ENCODE measurements around the gene KCTD19.

Gene KCTD19

DNA sequence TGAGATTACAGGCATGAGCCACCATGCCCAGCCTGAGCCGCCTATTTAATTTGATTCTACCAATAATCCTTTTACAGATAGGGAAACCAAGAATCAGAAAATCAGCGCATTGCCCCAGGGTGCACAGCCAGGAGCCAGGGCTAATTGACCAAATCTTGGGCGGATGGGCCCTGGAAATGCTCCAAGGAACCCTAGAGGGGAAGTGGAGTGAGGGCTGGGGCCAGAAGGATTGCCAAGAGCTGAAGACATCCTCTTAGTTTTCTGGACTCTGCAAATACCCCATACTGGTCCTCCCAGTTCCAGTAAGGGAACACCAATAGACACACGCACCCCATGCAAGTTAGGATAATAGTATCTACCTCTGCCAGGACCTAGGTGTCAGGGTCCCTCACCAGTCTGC lies 83.1 kb downstream of the KCTD19 start:
- TF ChIP-seq, protein P1, sequence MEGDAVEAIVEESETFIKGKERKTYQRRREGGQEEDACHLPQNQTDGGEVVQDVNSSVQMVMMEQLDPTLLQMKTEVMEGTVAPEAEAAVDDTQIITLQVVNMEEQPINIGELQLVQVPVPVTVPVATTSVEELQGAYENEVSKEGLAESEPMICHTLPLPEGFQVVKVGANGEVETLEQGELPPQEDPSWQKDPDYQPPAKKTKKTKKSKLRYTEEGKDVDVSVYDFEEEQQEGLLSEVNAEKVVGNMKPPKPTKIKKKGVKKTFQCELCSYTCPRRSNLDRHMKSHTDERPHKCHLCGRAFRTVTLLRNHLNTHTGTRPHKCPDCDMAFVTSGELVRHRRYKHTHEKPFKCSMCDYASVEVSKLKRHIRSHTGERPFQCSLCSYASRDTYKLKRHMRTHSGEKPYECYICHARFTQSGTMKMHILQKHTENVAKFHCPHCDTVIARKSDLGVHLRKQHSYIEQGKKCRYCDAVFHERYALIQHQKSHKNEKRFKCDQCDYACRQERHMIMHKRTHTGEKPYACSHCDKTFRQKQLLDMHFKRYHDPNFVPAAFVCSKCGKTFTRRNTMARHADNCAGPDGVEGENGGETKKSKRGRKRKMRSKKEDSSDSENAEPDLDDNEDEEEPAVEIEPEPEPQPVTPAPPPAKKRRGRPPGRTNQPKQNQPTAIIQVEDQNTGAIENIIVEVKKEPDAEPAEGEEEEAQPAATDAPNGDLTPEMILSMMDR (IDR thresholded peaks at IDR 0.05; ENCODE audit: borderline replicate concordance, control extremely low read depth, extremely low read depth, insufficient read depth, missing control alignments): no peak
- no peak for DNase-seq (ENCODE audit: low spot score)
- in situ Hi-C loops (cut with MboI; ENCODE audit: low sequenced_read_pairs, unreplicated experiment): no loop called here

DNA sequence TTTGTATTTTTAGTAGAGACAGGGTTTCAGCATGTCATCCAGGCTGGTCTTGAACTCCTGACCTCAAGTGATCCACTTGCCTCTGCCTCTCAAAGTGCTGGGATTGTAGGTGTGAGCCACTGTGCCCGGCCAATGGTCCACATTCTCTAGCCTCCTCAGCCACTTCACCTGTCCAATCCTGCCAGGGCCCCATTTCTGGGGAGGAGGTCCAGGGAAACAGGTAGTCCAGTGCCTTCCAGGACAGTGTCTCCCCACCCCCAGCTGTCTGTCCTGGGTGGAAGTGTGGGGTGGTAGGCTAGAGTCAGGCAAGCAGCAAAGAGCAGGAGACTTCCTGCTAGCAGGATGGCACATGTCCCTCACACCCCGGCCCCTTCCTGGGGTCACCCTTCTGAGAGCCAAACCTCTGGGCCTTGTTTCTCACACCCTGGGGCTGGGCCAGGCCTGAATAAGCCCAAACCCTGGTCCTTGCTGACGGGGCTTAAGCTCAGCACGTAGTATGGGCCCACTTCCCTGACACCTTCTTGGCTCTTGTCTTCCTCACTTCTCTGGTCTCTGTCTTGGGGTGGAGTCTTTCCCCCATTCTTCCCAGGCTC lies 84.3 kb downstream of the KCTD19 start:
- in situ Hi-C loops (cut with MboI; ENCODE audit: low sequenced_read_pairs, unreplicated experiment): no loop called here
- TF ChIP-seq, protein P1 (IDR thresholded peaks at IDR 0.05; ENCODE audit: borderline replicate concordance, control extremely low read depth, extremely low read depth, insufficient read depth, missing control alignments): no peak
- no peak for DNase-seq (ENCODE audit: low spot score)

DNA sequence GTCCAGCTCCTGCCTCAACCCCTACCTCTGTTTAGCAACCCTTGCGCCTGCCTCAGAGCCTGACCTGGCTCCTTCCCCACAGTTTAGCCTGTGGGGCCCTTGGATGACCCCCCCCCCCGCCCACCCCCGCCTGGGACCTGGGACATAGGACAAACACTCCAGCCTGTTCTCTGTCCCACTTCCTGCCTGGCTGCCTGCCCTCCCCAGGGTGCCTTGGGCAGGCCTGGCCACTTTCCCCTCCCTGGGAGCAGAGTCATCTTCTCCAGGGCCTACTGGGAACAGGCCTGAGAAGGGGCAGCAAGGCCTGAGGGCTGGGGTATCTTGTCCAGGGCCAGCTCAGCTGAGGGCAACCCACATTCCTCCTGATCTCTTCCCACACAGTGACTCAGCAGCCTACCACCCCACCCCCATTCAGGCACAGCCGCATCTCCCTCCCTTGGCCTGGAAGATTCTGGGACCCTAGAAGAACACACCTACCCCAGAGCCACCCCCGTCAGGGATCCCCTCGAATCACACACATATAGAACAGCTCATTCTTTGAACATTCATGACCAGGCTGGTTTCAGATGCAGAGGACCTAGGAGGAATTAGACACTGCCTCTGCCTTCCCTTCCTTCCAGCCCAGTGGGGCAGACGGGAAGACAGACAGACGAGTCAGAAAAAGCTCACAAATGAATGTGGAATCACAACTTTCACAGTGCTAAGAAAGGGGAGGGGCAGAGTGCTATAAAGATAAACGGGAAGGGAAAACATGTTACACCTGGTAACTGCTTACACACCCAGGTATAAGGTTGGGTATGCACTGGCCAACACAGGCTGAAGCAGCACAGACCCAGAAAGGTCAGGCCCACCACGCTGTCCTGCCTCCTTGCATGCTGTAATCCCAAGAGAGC lies 85.3 kb downstream of the KCTD19 start:
- in situ Hi-C loops (cut with MboI; ENCODE audit: low sequenced_read_pairs, unreplicated experiment): no loop called here
- no peak for DNase-seq (ENCODE audit: low spot score)
- TF ChIP-seq, protein P1 (IDR thresholded peaks at IDR 0.05; ENCODE audit: borderline replicate concordance, control extremely low read depth, extremely low read depth, insufficient read depth, missing control alignments): no peak

DNA sequence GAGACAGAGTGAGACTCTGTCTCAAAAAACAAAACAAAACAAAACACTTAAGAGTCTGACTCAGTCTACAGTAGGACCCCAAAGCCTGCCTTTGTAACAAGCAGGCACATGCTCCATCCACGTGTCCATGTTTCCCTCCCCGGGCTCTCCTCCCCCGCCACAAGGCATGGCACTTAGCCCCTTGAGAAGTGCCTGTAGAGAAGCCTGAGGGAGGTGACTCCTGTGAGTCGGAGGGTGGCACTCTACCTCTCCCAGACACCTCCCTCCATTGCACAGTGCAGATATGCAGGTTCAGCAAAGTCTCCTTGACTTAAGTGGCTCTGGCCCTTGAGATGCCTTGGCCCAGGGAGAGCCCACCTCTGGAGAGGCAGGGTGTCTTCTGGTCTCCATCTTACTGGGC lies 86.0 kb downstream of the KCTD19 start:
- TF ChIP-seq, protein P1 (IDR thresholded peaks at IDR 0.05; ENCODE audit: borderline replicate concordance, control extremely low read depth, extremely low read depth, insufficient read depth, missing control alignments): no peak
- in situ Hi-C loops (cut with MboI; ENCODE audit: low sequenced_read_pairs, unreplicated experiment): no loop called here
- DNase-seq (ENCODE audit: low spot score): no peak

Data from GM13976 (cell line).